M059J (cell line): Measurements from ENCODE around the gene CACNA1F. TPM values are rescaled to one million over a fixed set of nuclear protein-coding genes. Genes with fewer than 3 reads are reported as not detected.

Experiments used
- DNase-seq: peaks from one replicate; pipeline ENCODE4 v3.0.0-alpha.2; 2012; ENCODE audit warnings: low read depth
- total RNA-seq: library from RNA; depleted of rRNA; stranded (reverse); fragments of >200 nt; shearing (Covaris generic); gene quantifications from 2 replicates; pipeline ENCODE4 v1.2.3, GENCODE V29; 2014; rRNA removed

CACNA1F gene
- total RNA-seq, result not detected in 2 replicates

GRCh38 chrX:49233176-49233575, at the start of gene CACNA1F:
TSS of gene CACNA1F (minus strand) at chrX:49233340. CDS start at chrX:49233309, 31 bp downstream.
- no peak for DNase-seq

GRCh38 chrX:49282647-49283011, 49.5 kb upstream of the CACNA1F start:
- DNase-seq, result no peak

- no peak for DNase-seq
These were observed 44.9 kb upstream of the CACNA1F start for GRCh38 chrX:49278081-49278480.

- no peak for DNase-seq
These were observed 44.3 kb upstream of the CACNA1F start for GRCh38 chrX:49277535-49277830.

- DNase-seq, result no peak
These were observed 43.8 kb upstream of the CACNA1F start for GRCh38 chrX:49276671-49277534.

- no peak for DNase-seq
These were observed 43.1 kb upstream of the CACNA1F start for GRCh38 chrX:49276207-49276606.

GRCh38 chrX:49273181-49273727, 40.1 kb upstream of the CACNA1F start:
- DNase-seq, result no peak

- no peak for DNase-seq
These were observed 39.3 kb upstream of the CACNA1F start for GRCh38 chrX:49272421-49272820.

- no peak for DNase-seq
These were observed 38.2 kb upstream of the CACNA1F start for GRCh38 chrX:49271341-49271740.

GRCh38 chrX:49270249-49270921, 37.2 kb upstream of the CACNA1F start:
- DNase-seq, result no peak

- no peak for DNase-seq
These were observed 36.7 kb upstream of the CACNA1F start, which contains the start of gene PPP1R3F for GRCh38 chrX:49269767-49270248. TSS of gene PPP1R3F (plus strand) at chrX:49269793. CDS start at chrX:49269870, 77 bp downstream.

- peak; percentile 98 for DNase-seq
These were observed 36.0 kb upstream of the CACNA1F start for GRCh38 chrX:49269010-49269766.

GRCh38 chrX:49268702-49269009, 35.5 kb upstream of the CACNA1F start:
- no peak for DNase-seq

GRCh38 chrX:49266523-49267445, 33.6 kb upstream of the CACNA1F start:
- DNase-seq, result no peak

GRCh38 chrX:49264460-49264859, 31.3 kb upstream of the CACNA1F start, which contains the start of gene FOXP3:
TSS of gene FOXP3 (minus strand) at chrX:49264710. CDS start at chrX:49258505, 6,205 bp downstream.
- DNase-seq, result no peak

GRCh38 chrX:49263631-49264030, 30.5 kb upstream of the CACNA1F start:
- no peak for DNase-seq

- DNase-seq, result no peak
These were observed 29.5 kb upstream of the CACNA1F start for GRCh38 chrX:49262603-49263002.

GRCh38 chrX:49260221-49260985, 27.3 kb upstream of the CACNA1F start:
- no peak for DNase-seq

- no peak for DNase-seq
These were observed 25.6 kb upstream of the CACNA1F start for GRCh38 chrX:49258749-49259124.
